GM12878 (cell line): Measurements from ENCODE around the gene NAV3. TPM values are rescaled to one million over a fixed set of nuclear protein-coding genes. Genes with fewer than 3 reads are reported as not detected.

Experiments
- ATAC-seq: fragments of 200-7000 bp; cut with Tn5 transposase; 3 replicates; pipeline ENCODE4 v1.9.1; 2020; ENCODE audit warnings: mild to moderate bottlenecking, moderate library complexity
- BruUV-seq: library from RNA; stranded (reverse); fragments of 400-500 nt; replicated peaks from 2 replicates; lab custom pipeline; 2021; lab: Mats Ljungman, UMichigan
- CTCF ChIA-PET: fragments of 300-600 bp; sonication (Branson Sonifier 250); formaldehyde crosslinking; extraction: SDS; loops from one replicate; lab custom pipeline; 2021; ENCODE audit warnings: inconsistent platforms; lab: Yijun Ruan, JAX
- POLR2A ChIA-PET: fragments of 350-600 bp; formaldehyde crosslinking; extraction: SDS; loops from one replicate; lab custom pipeline; 2021; ENCODE audit warnings: inconsistent platforms; lab: Charles Lee
- RAD21 ChIA-PET: fragments of 300-600 bp; sonication (Branson Sonifier 250); formaldehyde crosslinking; loops from one replicate; lab custom pipeline; 2023; ENCODE audit warnings: antibody characterized with exemption; ENCODE audit not compliant: unreplicated experiment; lab: Charles Lee
- SMC1A ChIA-PET: fragments of 300-600 bp; sonication (Branson Sonifier 250); formaldehyde crosslinking; loops from one replicate; lab custom pipeline; 2023; ENCODE audit not compliant: unreplicated experiment, uncharacterized antibody; lab: Charles Lee
- DNase-seq: peaks from one replicate; pipeline ENCODE4 v3.0.0-alpha.2; 2011; ENCODE audit warnings: low read depth, low spot score
- FAIRE-seq: peaks from 3 replicates; lab custom pipeline; 2011; peaks lifted over from hg19 to GRCh38; lab: Jason Lieb, UNC
- H2AFZ ChIP-seq: 2 replicates; pipeline ENCODE4 v1.6.0; 2011; ENCODE audit warnings: low read depth, low read length, control low read depth; ENCODE audit not compliant: control insufficient read depth
- H3K27ac ChIP-seq: 2 replicates; pipeline ENCODE4 v1.5.1; 2011; ENCODE audit warnings: control low read depth; ENCODE audit not compliant: control insufficient read depth, insufficient read depth
- H3K27me3 ChIP-seq, 2 experiments: replicated peaks in 1 of 2; 2 replicates each; pipeline versions ENCODE4 v1.6.0 to v1.6.1; 2011; ENCODE audit warnings: low read length in 1 of 2; ENCODE audit not compliant: control insufficient read depth in 2 of 2, insufficient read depth in 2 of 2
- H3K36me3 ChIP-seq, 2 experiments: 2 replicates each; pipeline ENCODE4 v1.5.1; 2011; ENCODE audit warnings: low read length in 1 of 2; ENCODE audit not compliant: control insufficient read depth in 2 of 2, insufficient read depth in 2 of 2
- H3K4me1 ChIP-seq: 2 replicates; pipeline ENCODE4 v1.6.1; 2011; ENCODE audit warnings: mild to moderate bottlenecking, low read length, moderate library complexity, mixed read lengths; ENCODE audit not compliant: control insufficient read depth, insufficient read depth
- H3K4me2 ChIP-seq: 2 replicates; pipeline ENCODE4 v1.6.0; 2011; ENCODE audit warnings: control low read depth; ENCODE audit not compliant: control insufficient read depth, insufficient read depth
- H3K4me3 ChIP-seq: fragments of 200-600 bp; sonication (generic); 2 replicates; pipeline ENCODE4 v1.5.1; 2016
- H3K79me2 ChIP-seq: 2 replicates; pipeline ENCODE4 v1.6.0; 2011; ENCODE audit warnings: low read length; ENCODE audit not compliant: control insufficient read depth, insufficient read depth
- H3K9ac ChIP-seq: 2 replicates; pipeline ENCODE4 v1.8.0; 2011; ENCODE audit warnings: low read length, control low read depth, mixed read lengths; ENCODE audit not compliant: control insufficient read depth, insufficient read depth
- H3K9me3 ChIP-seq: replicated peaks from 3 replicates; pipeline ENCODE4 v1.5.1; 2011; ENCODE audit warnings: mild to moderate bottlenecking, low read length; ENCODE audit not compliant: control insufficient read depth, insufficient read depth
- H4K20me1 ChIP-seq: 2 replicates; pipeline ENCODE4 v1.6.0; 2011; ENCODE audit not compliant: control insufficient read depth, insufficient read depth
- ESRRA ChIP-seq: IDR thresholded peaks from 2 replicates; pipeline ENCODE4 v1.6.1; 2012; ENCODE audit warnings: mild to moderate bottlenecking, low read length, improper control_type of control experiment
- HDAC6 ChIP-seq: fragments of 200-600 bp; sonication (generic); IDR thresholded peaks from one replicate; pipeline ENCODE4 v1.8.0; 2017; ENCODE audit warnings: antibody characterized with exemption; ENCODE audit not compliant: unreplicated experiment
- KLF5 ChIP-seq: fragments of 450-650 bp; IDR thresholded peaks from 2 replicates; pipeline ENCODE4 v1.6.1; 2014; ENCODE audit warnings: mild to moderate bottlenecking; ENCODE audit not compliant: partially characterized antibody
- MEF2B ChIP-seq: fragments of 450-650 bp; IDR thresholded peaks from 2 replicates; pipeline ENCODE4 v1.6.1; 2018; ENCODE audit warnings: mild to moderate bottlenecking, moderate library complexity; ENCODE audit not compliant: partially characterized antibody, poor library complexity, severe bottlenecking
- MYC ChIP-seq: IDR thresholded peaks from 2 replicates; pipeline ENCODE4 v1.6.1; 2011; ENCODE audit warnings: mild to moderate bottlenecking, low read length, moderate library complexity, inconsistent platforms; ENCODE audit not compliant: insufficient read depth, insufficient replicate concordance, insufficient read length, severe bottlenecking
- SMAD1 ChIP-seq: fragments of 450-650 bp; IDR thresholded peaks from 2 replicates; pipeline ENCODE4 v1.6.1; 2018; ENCODE audit warnings: mild to moderate bottlenecking, low read depth; ENCODE audit not compliant: partially characterized antibody
- SP1 ChIP-seq: IDR thresholded peaks from one replicate; pipeline ENCODE4 v1.6.1; 2011; ENCODE audit warnings: low read depth, low read length
- WGBS: methylation state at CpG from one replicate; pipeline ENCODE4 v1.1.6; 2016; ENCODE audit warnings: low lambda C conversion rate; ENCODE audit not compliant: insufficient replicate concordance, insufficient coverage; ENCODE audit errors: missing lambda C conversion rate; 5-methylcytosine and 5-hydroxymethylcytosine counted together
- in situ Hi-C: fragments of 300-500 bp; cut with MboI; formaldehyde crosslinking; loops from 9 replicates; pipeline ENCODE4 v1.14.3; 2018; ENCODE audit warnings: mixed read lengths
- intact Hi-C: fragments of 100-400 bp; cut with micrococcal nuclease; formaldehyde crosslinking; loops from one replicate; pipeline ENCODE4 v1.14.2; 2022; ENCODE audit not compliant: unreplicated experiment
- polyA plus RNA-seq, 11 experiments: library from polyadenylated mRNA; depleted of rRNA in 4 of 11; unstranded in 6 of 11; stranded (reverse) in 5 of 11; fragments of >200 nt; fragmentation: Nextera tagmentation in 4 of 11; fragmentation: Illumina TruSeq in 1 of 11; extraction: Ambion mirVana in 4 of 11; extraction: Trizol in 1 of 11; gene quantifications; 1 replicate in 1 of 11; 2 replicates in 10 of 11; pipeline versions ENCODE4 v1.2.1 to v1.2.3, GENCODE V29; 2011 to 2016; ENCODE audit warnings: inconsistent platforms in 2 of 11, missing spikeins in 2 of 11, low read depth in 1 of 11
- total RNA-seq, 4 experiments: library from RNA; depleted of rRNA in 3 of 4; stranded (reverse); fragments of >200 nt in 3 of 4; fragmentation: Illumina TruSeq in 1 of 4; extraction: Trizol in 1 of 4; gene quantifications; 2 replicates each; pipeline versions ENCODE4 v1.2.1 to v1.2.3, GENCODE V29; 2013 to 2021
- TF ChIP-seq, protein P1 (sequence below): IDR thresholded peaks from 2 replicates; pipeline ENCODE4 v1.6.1; 2012; ENCODE audit warnings: low read depth, low read length, improper control_type of control experiment

NAV3 gene
- total and polyA plus RNA-seq, 10 of the 15 experiments (the other 5 are each of a cell fraction or from before 2014, with no cell fraction given) = 0.05 to 0.51 (median 0.22) TPM; not detected in 1

DNA sequence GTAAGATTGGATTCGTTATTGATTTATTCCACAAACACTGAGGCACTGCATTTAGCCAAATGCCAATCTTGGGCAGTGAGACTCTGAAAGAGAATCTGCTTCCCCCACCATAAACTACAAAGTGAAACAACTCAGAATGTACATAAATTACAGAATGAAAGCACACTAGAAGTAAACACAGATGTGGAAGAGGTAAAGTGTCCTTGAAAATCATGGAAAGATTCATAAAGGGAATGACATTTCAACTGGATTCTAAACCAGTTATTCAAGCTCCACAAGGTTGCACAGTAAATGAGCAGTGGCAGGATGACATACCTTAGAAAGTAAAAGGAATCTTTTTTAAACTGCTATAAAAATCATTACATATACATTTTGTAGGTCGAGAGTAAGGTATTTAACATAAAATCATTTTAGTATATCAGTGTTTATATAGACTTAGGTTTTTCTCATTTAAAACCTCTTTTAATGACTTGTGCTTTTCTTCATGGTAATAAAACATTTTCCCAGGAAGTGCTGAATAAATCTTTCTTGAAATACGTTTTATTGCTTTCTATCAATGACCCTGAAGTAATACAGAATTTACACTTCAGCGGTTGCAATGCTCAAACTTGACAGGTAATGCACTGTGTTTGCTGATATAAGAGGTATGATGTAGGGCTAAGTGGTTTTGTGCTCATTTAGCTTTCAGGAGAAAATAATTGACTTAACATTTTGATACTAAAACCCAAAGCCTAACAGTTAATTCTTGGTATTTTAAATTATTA lies 270.6 kb downstream of the NAV3 start:
- no peak overlapping the region for H3K9ac ChIP-seq
- TF ChIP-seq MYC (no peak), KLF5 (no peak), MEF2B (no peak), HDAC6 (no peak), SP1 (no peak), SMAD1 (no peak), ESRRA (no peak)
- TF ChIP-seq, protein P1, sequence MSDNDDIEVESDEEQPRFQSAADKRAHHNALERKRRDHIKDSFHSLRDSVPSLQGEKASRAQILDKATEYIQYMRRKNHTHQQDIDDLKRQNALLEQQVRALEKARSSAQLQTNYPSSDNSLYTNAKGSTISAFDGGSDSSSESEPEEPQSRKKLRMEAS = no peak
- CTCF ChIA-PET = interaction anchor here (0.8 to 1.0 kb wide), 3 partner anchors 11 to 24 kb away, joined by 3 read pairs; no protein-coding TSS in a partner anchor
- no peaks in the 10 kb centered on the region for H4K20me1 ChIP-seq
- no TSS peak for BruUV-seq
- no peaks in the 10 kb centered on the region for H3K36me3 ChIP-seq
- no peak for ATAC-seq
- POLR2A ChIA-PET = interaction anchor here (0.6 kb wide), 1 partner anchor 129 kb away, joined by 3 read pairs; no protein-coding TSS in a partner anchor
- RAD21 ChIA-PET = no interaction called here
- H3K27me3 ChIP-seq = no peaks in the 10 kb centered on the region
- intact Hi-C loops (no loop called here), in situ Hi-C loops (no loop called here)
- no peaks in the 10 kb centered on the region for H3K4me1 ChIP-seq
- no peak overlapping the region for H3K27ac ChIP-seq
- H3K79me2 ChIP-seq = no peaks in the 10 kb centered on the region
- WGBS = 20% methylated on average over 4 of the region's 4 CpGs
- SMC1A ChIA-PET = interaction anchor here (1.5 kb wide), 1 partner anchor 11 kb away, joined by 4 read pairs; no protein-coding TSS in a partner anchor
- no peak overlapping the region for H3K4me3 ChIP-seq
- no peak for DNase-seq
- no peak overlapping the region for H3K4me2 ChIP-seq
- no peak for FAIRE-seq
- H2AFZ ChIP-seq = no peak overlapping the region
- no peaks in the 10 kb centered on the region; the same call in 2 of the 3 replicates for H3K9me3 ChIP-seq
